HG03460 (cell line): Measurements from ENCODE around the gene RASGRP4.
"Not testable (repeated sequence)": the region's sequence is repeated elsewhere in the genome, so short reads cannot be mapped to it uniquely, and the experiment has no call there.

Experiments used
- ATAC-seq: cut with Tn5 transposase; IDR thresholded peaks from one replicate; pipeline ENCODE4 v1.9.1; 2021; ENCODE audit not compliant: unreplicated experiment

The RASGRP4 gene

DNA sequence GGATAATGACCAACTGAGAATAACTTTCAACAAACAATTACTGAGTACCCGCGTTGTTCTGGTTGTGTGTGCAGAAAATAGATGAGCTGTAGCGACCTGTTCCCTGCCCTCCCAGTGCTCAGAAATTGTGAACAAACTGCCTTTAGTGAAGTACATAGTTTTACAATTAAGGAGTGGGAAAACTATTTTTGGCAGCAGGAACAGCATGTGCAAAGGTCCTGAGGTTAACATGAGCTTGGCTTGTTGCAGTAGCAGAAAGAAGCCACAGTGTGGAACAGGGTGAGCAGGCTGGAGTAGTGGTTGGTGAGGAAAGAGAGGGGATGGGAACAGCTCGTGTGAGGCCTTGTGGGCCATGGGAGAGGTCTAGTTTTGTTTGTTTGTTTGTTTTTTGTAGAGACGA, 23.5 kb upstream of the RASGRP4 start:
- ATAC-seq: no peak

DNA sequence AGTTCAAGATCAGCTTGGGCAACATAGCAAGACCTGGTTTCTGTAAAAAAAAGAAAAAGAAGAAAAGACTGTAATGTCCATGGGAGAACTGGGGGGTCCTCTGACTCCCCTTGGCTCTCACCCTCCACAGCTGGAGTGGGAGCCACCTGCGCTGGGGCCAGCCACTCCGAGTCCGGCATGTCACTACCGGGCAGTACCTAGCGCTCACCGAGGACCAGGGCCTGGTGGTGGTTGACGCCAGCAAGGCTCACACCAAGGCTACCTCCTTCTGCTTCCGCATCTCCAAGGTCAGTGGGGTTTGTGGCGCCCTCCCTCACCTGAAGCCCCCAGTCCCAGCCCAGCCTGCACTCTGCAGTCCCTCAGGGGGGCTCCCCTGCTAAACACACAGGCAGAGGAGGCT, 22.2 kb upstream of the RASGRP4 start:
- ATAC-seq: no peak

DNA sequence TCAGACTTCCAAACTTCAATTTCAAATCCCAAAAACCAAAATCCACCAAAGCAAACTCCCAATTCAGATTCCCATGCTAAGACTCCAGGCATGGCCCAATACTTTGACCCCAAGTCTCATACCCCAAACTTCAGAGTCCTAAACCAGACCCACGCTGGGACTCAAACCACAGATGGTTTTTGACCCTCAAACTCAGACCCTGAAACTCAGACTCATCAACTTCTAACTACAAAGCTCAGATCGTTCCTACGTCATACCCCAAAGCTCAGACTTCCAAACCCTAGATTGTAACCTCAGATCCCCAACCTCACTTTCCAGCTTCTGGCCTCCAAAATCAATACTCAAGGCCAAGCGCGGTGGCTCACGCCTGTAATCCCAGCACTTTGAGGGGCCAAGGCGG, 19.3 kb upstream of the RASGRP4 start:
- ATAC-seq: no peak

DNA sequence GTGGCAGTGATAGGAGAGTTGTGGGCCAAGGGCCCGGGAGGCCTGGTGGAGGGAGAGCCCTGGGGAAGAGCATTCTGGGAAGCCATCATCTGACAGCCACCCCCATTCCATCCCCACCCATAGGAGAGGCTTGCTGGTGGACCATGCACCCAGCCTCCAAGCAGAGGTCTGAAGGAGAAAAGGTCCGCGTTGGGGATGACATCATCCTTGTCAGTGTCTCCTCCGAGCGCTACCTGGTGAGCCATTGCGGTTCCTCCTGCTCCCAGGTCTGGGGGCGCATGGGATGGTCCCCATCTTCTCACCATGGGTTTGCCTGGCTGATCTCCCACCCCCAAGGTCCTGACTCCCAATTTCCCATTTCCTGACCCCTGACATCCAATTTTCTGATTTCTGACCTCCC, 18.0 kb upstream of the RASGRP4 start:
- no peak for ATAC-seq

DNA sequence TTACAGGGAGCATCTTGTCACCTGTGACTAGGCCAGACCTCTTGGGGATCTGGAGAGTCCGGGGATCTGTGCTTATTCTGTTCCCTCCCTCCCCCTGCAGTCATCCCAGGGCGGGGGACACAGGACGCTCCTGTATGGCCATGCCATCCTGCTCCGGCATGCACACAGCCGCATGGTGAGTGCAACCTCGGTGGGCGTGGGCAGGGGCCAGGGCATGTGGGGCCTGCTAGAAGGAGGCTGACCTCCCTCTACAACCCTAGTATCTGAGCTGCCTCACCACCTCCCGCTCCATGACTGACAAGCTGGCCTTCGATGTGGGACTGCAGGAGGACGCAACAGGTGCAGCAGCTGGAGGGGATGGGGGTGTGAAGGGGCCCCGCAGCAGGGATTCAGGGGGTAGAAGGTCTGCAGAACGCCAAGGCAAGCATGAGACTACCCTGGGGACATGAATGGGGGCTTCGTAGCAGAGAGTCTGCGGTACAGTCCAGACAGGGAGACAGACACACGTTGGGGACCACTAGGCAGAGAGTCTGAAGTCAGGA, 17.5 kb upstream of the RASGRP4 start:
- no peak for ATAC-seq

DNA sequence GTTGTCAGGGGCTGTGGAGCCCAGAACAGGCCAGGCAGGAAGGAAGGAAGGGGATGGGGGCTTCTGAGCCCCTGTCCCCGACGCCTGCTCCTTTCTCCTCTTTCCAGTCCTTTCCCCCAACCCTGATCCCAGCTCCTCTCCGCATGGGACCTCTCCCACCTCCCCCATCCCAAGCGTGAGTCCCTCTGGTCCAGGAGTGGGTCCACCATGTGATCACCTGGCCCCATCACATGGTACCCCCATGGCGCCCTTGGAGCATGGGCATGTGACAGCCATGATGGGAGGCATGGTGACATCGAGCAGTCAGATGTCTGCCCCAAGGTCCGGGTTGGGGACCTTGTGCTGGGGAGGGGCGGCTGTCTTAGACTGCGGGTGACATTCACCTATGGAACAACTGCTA, 16.7 kb upstream of the RASGRP4 start:
- ATAC-seq: no peak

DNA sequence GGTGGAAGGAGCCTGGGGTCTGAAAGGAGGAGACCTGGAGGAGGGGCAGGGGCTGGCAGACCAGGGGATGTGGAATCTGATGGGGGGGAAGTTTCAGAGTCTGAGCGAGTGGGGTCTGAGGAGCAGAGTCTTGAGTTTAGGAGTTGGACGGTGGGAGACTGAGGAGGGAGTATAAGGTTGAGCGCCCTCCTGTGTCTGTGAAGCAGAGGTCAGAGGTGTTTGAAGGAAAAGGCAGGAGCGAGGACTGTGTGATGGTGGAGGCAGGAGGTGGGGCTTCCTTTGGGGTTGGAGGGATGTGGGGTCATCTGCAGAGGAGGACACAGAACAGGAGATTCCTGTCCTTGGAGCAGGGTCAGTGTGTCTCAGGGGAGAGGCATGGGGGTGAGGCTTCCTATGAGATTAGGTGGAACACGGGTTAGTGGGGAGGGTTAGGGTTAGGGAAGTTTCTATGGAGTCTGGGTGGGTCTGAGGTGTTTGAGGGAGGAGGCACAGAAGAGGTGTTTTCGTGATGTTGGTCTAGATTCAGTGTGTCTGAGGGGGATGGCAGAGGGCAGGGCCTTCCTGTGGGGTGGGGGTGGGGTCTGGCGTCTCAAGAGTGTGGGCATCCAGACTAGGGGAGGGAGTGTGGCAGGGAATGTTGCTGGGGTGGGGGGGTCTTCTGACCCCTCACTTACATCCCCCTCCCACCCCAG, 15.8 kb upstream of the RASGRP4 start:
- no peak for ATAC-seq

DNA sequence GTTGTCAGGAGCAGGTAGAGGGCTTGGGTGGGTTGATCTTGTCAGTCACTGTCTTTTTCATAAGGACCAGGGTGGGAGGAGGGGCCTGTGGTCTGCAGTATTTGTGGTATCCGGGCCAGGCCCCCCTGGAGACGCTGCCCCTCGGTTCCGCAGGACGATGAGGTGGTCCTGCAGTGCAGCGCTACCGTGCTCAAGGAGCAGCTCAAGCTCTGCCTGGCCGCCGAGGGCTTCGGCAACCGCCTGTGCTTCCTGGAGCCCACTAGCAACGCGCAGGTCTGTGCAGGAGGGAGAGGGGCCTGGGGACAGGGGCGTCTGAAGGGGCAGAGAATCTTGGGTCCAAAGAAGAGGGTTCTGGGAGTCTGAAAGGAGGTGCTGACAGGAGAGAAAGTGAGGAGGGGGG, 14.6 kb upstream of the RASGRP4 start:
- ATAC-seq: no peak

DNA sequence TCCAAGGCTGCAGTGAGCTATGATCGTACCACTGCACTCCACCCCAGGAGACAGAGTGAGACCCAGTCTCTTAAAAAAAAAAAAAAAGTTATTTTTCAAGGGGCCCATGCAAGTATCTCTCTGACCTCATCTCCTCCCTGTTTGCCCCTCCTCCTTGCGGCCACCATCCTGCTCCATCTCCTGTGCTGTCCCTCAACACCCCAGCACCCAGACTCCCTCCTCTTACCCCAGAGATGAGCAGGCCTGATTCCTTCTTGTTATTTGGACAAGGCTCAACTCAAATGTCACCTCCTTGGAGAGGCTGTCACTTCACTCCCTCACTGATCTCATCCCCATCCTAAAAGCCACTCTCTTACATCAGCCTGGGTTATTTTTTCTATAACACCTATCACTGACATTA, 11.9 kb upstream of the RASGRP4 start:
- ATAC-seq: no peak

DNA sequence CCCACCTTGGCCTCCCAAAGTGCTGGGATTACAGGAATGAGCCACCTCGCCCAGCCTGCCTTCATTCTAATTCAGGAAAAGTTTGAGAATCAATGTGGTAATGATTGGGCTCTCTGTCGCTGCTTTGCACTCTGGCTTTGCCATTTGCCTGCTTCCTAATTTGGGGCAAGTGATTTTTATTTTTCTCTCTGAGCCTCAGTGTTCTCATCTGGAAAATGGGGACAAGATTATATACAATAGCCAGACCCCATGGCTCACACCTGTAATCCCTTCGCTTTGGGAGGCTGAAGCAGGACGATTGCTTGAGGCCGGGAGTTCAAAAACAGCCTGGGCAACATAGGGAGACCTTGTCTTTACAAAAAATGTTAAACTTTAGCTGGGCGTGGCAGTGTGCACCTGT, 11.3 kb upstream of the RASGRP4 start:
- ATAC-seq: no peak

DNA sequence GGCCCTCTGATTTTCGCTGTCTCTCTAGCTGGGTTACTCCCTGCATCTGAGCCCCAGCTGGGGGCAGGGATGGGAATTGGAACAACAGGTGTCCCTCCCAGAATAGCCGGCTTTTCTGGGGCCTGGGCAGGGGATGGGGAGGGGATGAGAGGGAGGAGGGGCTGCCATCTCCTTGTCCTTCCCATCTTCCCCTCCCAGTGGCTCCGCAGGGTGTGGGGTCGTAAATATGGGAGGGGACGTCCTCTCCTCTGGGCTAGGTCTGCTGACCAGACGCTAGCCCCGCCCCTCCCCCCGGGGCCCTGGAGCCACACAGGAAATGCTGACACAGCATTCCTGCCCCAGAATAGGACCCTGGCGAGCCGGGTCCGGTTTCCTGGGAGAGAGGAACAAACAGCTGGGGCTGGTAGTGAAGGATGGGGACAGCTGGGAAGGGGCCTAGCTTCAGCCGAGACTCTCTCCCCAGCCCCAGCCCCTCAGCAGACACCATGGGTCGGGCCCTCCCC, 8.6 kb upstream of the RASGRP4 start:
- ATAC-seq: no peak

DNA sequence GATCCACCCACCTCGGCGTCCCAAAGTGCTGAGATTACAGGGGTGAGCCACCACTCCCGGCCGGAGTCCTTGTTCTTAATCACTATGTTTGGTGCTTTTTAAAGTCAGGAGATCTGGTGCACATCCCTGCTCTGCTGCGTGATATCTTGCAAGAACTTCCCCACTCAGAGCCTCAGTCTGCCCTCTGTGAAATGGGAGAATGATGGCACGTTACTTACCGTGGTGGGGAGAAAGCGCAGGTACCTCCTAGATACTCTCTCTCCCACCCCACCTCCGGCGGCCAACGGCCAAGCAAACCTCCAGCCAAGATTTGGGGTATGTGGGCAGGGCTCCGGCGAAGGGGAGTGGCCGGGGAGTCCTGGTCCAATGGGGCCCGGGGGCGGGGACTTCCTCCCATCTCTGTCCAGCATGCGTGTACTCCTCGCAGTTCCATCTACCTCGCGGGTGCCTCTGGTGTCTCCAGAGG, 7.3 kb upstream of the RASGRP4 start, which contains the start of gene RYR1:
Gene RYR1 (plus strand): TSS at position 424 of the 466 bp plus-strand sequence. CDS start 139 bp downstream, outside the sequence.
- no peak for ATAC-seq

DNA sequence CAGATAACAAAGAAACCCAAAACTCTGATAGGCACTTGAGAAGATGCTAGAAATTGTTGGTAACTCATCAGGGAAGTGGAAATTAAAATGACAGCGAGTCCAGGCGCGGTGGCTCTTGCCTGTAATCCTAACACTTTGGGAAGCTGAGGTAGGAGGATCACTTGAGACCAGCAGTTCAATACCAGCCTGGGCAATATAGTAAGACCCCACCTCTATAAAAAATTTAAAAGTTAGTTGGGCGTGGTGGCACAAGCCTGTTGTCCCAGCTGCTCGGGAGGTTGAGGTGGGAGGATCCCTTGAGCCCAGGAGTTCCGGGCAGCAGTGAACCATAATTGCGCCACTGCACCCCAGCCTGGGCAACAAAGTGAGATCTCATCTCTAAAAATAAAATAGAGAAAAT, 4.9 kb upstream of the RASGRP4 start:
- no peak for ATAC-seq

DNA sequence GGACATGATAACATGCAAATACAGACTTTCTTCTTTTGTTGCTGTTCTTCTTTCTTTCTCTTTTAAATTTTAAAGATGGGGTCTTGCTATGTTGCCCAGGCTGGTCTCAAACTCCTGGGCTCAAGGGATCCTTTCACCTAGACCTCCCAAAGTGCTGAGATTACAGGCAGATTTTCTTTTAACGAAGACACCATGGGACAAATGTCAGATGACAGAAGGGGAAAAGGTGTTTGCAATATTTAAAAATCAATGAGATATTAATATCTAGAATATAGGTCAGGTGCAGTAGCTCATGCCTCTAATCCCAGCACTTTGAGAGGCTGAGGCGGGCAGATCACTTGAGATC, 3.8 kb upstream of the RASGRP4 start:
- no peak for ATAC-seq

DNA sequence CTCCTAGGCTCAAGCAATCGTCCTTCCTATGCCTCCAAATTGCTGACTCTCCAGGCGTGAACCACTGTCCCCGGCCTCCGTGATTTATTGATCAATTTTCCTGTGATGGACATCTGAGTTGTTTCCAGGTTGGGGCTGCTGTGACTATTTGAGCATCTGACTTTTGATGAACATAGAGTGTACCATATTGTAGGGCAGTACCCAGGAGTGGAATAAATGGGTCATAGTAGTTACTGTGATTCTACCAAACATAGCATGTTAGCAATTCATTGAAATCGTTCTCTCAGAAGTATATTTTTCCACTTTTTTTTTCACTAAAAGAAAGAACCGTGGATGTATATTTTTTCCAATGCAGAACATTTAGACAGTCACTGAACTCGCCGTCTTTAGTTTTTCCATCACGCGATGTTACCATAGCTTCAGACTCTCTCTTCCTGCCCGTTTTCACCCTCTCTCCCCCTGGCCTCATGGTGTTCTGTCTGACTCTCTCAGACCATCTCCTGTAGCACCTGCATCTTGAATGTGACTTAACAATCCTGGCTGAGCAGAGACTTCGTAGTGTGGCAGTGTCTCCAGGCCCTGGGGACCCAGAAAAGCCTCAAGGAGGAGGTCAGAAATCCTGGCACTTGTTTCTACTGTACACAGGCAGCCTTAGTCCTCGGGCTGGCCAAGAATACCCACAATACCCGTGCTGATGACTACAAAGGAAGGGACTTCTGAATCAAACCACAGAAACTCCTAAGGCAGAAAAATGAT, 3.2 kb upstream of the RASGRP4 start:
- no peak for ATAC-seq

DNA sequence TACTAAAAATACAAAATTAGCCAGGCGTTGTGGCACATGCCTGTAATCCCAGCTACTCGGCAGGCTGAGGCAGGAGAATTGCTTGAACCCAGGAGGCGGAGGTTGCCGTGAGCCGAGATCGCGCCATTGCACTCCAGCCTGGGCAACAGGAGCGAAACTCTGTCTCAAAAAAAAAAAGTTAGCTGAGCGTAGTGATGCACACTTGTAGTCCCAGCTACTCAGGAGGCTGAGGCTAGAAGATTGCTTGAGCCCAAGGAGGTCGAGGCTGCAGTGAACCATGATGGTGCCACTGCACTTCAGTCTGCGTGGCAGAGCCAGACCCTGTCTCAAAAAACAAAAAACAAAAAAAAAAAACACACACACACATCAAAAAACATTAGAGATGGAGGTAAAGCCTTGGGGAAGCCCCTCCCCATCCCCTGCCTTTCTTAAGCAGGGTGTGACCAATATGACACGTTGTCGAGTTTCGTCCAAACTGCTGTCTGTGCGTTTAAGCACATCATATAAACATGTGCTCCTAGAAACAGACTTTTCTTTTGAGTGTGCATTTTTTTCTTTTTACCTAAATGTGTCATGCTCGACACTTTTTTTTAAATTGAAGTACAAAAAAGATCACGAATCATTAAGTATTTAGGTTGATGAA, 1.1 kb upstream of the RASGRP4 start:
- ATAC-seq: not testable (repeated sequence)

DNA sequence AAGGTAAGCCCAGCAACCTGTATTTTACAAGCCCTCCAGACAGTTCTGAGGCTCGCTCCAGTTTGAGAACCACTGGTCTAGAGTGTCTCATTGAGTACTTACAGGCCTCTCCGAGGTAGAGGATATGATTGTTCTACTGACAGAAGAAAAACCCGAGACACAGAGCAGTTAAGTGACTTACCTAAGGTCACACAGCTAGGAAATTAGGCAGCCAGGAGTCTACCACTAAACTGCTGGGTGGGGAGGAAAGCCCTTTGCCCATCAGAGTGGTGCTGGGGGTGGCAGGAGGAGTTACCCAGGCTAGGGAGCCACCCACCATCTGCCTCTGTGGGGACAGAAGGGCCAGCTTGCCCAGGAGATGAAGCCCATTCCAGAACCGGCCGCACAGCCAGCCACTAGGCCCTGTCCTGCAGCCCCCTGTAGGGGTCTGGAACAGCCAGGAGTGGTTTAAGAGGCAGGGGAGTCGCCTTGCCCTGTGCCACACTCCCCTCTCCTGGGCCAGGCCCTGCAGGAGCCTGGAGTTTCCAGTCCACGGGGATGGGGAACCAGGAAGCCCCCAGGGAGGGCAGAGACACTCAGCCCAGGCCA, 703 bp downstream of the RASGRP4 start:
- no peak for ATAC-seq

DNA sequence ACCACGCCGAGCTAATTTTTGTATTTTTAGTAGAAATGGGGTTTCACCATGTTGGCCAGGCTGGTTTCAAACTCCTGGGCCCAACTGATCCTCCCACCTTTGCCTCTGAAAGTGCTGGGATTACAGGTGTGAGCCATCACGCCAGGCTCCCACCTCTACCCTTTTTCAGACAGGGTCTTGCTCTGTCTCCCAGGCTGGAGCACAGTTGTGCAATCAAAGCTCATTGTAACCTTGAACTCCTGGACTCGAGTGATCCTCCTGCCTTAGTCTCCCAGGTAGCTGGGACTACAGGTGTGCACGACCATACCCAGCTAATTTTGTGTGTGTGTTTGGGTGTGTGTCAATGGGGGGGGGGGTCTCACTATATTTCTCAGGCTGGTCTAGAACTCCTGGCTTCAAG, 1.7 kb downstream of the RASGRP4 start:
- no peak for ATAC-seq

DNA sequence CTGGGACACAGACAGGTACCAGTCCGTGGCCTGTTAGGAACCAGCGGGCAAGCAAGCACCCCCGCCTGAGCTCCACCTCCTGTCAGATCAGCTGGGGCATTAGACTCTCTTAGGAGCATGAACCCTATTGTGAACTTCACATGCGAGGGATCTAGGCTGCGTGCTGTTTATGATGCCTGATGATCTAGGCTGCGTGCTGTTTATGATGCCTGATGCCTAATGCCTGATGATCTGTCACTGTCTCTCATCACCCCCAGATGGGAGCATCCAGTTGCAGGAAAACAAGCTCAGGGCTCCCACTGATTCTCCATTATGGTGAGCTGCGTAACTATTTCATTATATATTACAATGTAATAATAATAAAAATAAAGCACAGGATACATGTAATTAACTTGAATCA, 3.6 kb downstream of the RASGRP4 start:
- no peak for ATAC-seq

DNA sequence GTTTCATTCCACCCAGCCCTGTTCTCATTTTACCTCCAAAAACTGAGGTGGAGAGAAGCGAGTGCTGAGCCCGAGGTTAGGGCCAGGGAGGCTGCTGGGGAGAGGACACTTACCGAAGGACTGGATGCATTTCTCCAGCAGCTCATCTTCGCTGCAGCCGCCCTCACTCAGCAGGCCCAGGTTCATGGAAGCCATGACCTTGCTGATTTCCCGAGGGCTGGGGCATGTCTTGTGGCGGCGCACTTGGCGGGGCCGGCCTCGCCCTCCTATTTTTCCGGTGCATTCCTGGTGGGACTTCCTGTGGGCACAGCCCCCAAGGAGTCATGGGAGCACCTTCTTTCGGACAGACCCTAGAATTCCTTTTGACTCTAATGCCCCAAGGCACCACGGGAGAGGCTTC, 4.2 kb downstream of the RASGRP4 start:
- no peak for ATAC-seq

DNA sequence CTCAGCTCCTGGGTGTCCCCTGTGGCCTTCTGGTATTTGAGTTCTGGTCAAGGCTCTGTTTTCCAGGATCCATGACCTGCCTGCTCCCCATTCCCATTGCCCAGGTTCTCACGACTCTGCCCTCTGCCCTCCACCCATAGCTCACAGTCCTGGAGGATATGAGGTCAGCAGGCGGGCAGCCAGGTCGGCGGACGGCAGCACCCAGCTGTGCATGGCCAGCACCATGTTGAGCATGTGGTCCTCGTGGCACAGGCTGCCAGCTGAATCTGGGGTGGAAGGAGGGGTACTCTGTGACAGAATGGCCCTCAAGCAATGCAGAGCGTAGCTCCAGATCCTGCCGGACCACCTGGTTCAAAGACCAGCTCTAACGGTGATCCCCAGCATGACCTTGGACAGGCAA, 5.1 kb downstream of the RASGRP4 start:
- ATAC-seq: no peak
